Ammon's horn (tissue), 1 donor: ENCODE data around the gene CIITA.
A peak's percentile ranks its signal among the peaks of the same experiment; 100 is the strongest.
"Not testable (repeated sequence)": the region's sequence is repeated elsewhere in the genome, so short reads cannot be mapped to it uniquely, and the experiment has no call there.

ENCODE experiments used
- DNase-seq: peaks from one replicate; pipeline ENCODE4 v3.0.0-alpha.2; 2016; ENCODE audit warnings: low spot score

CIITA gene

DNA sequence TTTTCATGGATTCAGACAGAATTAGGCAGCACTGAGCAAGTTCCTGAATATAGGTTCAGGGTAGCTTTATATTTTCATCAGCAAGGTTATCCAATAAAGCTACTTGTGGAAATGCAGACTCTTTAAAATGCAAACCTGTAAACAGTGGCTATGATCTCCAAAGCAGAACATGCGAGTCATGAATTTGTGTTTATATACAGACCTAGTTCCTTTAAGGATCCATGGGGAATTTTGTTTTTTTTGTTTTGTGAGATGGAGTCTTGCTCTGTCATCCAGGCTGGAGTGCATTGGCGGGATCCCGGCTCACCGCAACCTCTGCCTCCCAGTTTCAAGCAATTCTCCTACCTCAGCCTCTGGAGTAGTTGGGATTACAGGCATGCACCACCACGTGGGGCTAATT lies 82.2 kb downstream of the CIITA start:
- no peak for DNase-seq

DNA sequence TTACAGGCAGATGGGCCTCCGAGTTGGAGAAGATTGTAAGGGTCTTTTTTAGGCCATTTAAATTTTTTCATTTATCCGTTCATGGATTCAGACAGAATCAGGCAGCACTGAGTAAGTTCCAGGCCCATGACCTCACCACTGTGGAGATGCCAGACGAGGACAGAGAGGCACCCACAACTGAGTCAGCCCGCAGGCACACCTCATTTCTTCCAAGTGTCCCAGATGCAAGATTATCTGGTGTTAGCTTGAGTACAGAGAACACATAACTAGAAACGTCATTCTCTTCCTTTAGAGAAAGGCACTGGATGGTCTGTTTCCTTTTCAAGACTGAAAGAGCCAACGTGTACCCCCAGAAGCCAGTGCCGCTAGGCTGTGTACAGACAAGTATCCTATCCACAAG lies 84.2 kb downstream of the CIITA start:
- no peak for DNase-seq

- peak; percentile 90 for DNase-seq
These were observed 87.3 kb downstream of the CIITA start for GRCh38 chr16:10964039-10964890.

DNA sequence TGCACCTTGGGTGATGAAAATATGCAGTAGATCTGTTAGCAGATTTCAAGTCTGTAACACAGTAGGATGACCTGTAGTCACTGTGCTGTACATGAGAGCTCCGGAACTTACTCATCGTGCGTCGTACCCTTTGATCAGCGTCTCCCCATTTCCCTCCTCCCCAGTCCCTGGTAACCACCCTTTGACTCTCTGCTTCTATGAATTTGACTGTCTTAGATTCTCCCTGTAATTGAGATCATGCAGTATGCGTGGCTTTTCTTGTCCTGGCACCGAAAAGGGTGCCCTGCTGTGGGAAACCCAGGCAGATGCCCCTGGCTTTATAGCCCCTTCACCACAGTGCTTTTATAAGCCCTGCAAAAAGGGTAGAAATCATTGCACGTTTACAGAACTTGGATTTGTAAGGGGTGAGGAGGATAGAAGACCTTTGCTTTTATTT lies 87.9 kb downstream of the CIITA start:
- DNase-seq, result no peak

DNA sequence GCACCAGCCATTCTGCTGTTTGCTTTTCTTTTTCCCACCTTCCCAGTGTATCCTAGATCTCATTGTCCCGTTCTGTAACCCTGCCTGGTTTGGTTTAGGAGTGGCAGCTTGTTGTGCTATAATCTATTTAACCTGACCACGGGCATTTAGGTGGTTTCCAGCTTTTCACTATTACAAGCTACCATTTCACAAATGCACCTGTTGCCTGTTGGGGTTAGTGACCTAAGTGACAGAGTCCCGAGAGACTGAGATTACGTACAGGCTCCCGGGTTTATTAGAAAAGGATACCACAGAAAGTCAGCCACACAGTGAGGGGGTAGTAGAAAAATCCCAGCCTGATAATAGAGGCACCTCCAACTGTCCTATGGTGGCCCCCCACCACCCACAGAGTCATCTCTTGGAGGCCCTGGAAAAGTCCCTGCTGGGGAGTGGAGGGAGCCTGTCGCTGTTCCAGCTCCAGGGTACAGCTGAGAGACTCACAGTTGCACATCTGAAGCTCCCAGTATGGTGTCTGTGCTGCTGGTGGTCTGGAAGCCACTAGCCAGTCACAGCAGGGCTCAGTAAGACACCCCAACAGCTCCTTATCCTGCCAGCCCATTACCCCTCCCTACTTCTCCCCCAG lies 88.5 kb downstream of the CIITA start:
- DNase-seq, result no peak

GRCh38 chr16:10966129-10966528 lies 89.1 kb downstream of the CIITA start:
- no peak for DNase-seq

- DNase-seq, result not testable (repeated sequence)
These were observed 89.6 kb downstream of the CIITA start for GRCh38 chr16:10966559-10966958.

GRCh38 chr16:10967986-10968385 lies 91.0 kb downstream of the CIITA start:
- no peak for DNase-seq

GRCh38 chr16:10968498-10968897 lies 91.5 kb downstream of the CIITA start:
- no peak for DNase-seq

DNA sequence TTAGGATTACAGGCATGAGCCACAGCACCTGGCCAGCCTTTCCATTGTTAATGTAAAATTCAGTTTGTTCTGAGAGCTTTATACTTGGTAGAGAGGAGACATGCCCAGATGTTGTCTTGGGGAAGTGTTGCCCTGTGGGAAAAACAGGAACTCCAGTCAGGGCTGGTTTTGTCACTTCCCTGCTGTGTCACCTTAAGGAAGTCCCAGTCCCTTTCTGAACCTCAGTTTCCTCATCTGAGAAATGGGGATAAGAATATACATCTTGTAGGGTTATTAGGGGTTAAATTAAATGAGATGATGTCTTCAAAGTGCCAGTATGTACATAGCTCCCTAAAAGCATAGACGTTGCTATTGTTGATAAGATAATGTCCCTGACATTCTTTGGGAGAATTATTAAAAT lies 92.6 kb downstream of the CIITA start:
- no peak for DNase-seq

- DNase-seq, result no peak
These were observed 93.1 kb downstream of the CIITA start for GRCh38 chr16:10970065-10970464.

DNA sequence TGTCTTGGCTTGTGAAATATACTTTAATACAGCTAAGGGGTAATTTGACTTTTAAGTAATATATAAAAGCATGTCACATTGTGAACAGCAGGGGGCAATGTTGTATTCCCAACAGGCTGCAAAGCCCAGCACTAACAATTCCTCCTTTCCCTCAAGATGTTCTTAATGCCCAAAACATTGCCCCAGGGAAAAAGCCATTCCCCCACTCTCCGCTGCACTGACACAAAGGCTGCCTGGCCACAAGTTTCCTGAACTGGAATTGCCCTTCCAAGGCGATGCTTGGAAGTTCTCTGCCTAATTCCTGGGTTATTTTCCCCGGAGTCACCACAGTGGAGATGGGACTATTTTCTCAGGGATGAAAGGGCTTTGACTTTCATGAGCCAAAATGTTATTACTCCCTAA lies 94.6 kb downstream of the CIITA start:
- DNase-seq, result peak; percentile 87

- DNase-seq, result no peak
These were observed 95.3 kb downstream of the CIITA start for GRCh38 chr16:10972108-10972818.

GRCh38 chr16:10972819-10973464 lies 95.9 kb downstream of the CIITA start:
- DNase-seq, result no peak

GRCh38 chr16:10976634-10977033 lies 99.6 kb downstream of the CIITA start:
- DNase-seq, result no peak

DNA sequence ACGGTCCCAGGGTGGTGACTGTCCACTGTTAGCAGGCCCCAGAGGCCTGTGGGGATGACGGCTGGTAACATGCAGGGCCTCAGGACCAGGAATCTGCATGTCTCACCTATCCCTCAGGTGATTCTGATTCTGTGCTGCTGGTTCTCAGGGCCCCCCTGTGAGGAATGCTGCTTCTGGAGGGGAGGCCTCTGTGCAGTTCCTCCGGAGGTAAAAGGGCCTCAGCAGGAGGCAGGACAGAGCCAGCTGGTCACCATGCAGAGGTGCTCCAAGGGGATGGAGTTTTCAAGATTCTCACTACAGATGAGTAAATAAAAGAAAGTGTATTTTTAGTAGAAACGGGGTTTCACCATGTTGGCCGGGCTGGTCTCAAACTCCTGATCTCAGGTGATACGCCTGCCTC lies 101.1 kb downstream of the CIITA start:
- no peak for DNase-seq

GRCh38 chr16:10978871-10979446 lies 102.0 kb downstream of the CIITA start:
- peak; percentile 18 for DNase-seq

- peak; percentile 67 for DNase-seq
These were observed 103.0 kb downstream of the CIITA start for GRCh38 chr16:10979717-10980601.

DNA sequence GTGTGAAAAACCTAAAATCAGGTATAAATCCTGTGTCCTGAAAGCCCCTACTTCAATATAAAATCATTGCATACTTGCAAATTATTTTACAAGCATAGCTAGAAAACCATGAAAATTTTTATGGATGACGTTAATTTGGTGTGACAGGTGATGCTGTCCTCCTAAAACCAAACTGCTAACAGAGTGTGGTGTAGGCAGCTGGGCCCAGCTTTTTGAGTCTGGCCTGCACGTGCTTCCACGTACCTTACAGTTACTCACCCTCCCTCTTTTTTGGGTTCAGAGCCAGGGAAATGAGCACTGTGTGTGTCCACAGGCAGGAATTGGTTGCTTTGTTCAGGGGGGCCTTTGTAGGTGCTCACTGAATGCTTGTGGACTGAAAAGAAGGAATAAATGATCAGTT lies 103.8 kb downstream of the CIITA start:
- no peak for DNase-seq

GRCh38 chr16:10981697-10982216 lies 104.8 kb downstream of the CIITA start:
- DNase-seq, result no peak
